HG02981 (cell line): ENCODE data around the gene VGLL2.

ENCODE experiments used
- ATAC-seq: cut with Tn5 transposase; IDR thresholded peaks from one replicate; pipeline ENCODE4 v1.9.1; 2021; ENCODE audit warnings: mild to moderate bottlenecking, moderate library complexity; ENCODE audit not compliant: unreplicated experiment

The VGLL2 gene

DNA sequence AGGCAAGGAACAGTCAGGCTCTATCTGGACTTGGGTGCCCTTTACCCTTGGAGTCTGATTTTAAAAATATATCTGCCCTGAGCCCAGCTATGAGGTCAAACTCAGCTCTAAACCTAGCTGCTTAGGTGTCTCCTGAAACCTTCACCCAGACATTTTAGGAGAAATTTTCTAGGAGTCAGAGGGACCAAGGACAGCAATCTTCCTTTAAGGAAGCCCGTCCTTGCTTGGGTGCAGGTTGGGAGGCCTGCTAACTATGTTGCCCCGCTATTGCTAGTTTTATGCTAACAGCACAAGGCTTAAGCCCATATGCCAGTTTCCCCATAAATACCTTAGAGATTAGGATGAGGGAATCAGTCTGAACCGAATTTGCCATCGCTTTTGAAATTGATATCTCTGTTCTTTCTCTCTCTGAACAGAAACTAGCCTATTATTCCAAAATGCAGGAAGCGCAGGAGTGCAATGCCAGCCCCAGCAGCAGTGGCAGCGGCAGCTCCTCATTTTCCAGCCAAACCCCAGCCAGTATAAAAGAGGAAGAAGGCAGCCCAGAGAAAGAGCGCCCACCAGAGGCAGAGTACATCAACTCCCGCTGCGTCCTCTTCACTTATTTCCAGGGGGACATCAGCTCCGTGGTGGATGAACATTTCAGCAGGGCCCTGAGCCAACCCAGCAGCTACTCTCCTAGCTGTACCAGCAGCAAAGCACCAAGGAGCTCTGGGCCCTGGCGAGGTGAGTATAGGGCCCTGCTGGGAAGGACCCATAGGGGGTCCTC is 2.6 kb downstream of the VGLL2 start:
- no peak for ATAC-seq

DNA sequence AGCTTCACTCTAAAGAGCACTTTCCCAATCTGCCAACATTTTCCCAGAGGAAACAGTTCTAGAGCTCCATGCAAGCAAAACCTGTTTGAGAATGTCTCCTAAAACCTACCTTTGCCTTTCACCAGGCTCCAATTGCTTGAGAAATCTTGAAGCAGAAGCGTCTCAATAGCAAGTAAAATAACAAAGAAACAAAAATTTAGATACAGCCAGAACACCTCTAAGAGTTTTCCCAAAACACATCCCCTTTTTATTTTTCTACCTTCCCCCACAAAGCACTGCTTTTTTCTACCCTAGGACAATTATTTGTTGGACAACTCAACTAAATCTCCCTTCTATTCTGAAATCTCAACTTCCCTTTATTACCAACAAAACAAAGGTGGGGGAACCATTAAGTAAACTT is 3.6 kb downstream of the VGLL2 start:
- ATAC-seq = no peak

- no peak for ATAC-seq
These were observed 4.3 kb downstream of the VGLL2 start for GRCh38 chr6:117269638-117270054.

GRCh38 chr6:117270055-117270842 is 4.9 kb downstream of the VGLL2 start:
- no peak for ATAC-seq

- no peak for ATAC-seq
These were observed 5.6 kb downstream of the VGLL2 start for GRCh38 chr6:117270843-117271507.

DNA sequence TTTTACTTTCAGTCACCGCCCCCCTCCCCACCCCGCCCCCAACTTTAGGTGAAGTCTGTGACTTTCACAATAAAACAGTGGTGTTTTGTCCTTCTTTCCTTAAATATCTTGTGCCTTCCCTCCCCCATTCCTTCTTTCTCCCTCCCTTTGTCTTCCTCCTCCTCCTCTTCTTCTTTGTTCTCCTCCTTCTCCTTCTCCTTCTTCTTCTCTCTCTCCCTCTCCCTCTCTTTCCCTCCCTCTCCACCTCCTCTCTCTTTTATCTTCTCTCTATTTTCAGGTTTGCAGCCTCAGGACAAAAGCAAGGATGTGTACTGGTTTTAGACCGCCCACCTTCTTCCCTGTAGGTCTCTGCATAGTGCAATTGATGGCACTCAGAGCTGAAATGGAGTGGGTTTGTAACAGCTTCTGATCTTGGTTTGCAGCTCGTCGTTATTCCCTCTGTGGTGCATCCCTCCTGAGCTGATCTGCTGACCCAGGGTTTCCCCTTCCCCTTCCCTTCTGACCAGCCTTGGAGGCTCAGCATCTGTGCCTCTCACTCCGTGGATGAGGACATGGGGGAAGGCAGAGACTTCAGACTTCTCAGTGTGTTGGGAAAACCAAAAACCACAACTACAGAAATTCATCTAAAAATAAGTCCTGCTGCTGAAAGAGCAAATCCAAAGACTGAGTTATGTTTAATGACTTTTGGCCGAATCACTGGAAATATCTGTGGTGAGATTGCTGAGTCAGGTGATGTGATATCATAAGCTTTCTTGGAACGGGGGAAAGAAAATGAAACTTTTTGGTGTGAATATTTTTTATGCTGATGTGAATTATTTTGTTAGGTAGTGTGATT is 6.9 kb downstream of the VGLL2 start:
- ATAC-seq = no peak

DNA sequence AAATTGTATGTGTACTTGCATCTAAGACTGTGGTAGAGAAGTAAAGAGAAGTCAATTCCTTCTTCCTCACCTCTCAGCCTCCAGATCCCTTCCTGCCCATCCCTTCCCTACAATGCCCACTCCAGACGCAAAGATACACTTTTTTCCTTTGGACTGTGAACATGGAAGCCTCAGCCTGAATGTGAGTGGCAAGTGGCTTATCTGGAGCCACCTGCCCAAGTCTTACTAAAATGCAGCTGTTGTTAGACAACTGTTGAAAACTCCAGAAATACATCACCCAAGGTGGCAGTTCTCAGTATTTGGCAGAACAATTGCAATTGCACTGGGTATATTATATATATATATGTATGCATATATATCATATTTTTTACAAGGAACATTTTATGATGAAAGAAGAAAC is 7.5 kb downstream of the VGLL2 start:
- no peak for ATAC-seq

DNA sequence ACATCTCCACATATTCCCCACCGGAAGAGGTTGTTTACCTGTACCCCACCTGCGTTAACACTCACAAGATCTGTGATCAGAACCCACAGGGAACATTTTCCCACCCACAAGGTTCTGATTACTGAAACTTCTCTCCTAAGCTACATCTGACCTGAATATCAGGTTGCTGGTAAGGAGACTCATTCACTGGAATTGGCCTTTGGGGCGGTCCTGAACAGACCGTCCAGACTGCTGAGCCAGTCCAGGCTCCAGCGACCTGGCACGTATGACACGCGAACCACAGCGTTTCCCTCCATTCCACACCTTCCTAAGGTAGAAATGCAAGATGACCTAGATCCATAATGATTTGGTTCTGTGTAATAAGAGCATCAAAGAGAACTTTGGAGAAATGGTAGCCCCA is 9.8 kb downstream of the VGLL2 start:
- no peak for ATAC-seq

GRCh38 chr6:117275711-117276110 is 10.4 kb downstream of the VGLL2 start:
- ATAC-seq = no peak

GRCh38 chr6:117276778-117277316 is 11.5 kb downstream of the VGLL2 start:
- no peak for ATAC-seq

- no peak for ATAC-seq
These were observed 15.6 kb downstream of the VGLL2 start for GRCh38 chr6:117280922-117281321.

- no peak for ATAC-seq
These were observed 22.8 kb downstream of the VGLL2 start for GRCh38 chr6:117288083-117288715.

DNA sequence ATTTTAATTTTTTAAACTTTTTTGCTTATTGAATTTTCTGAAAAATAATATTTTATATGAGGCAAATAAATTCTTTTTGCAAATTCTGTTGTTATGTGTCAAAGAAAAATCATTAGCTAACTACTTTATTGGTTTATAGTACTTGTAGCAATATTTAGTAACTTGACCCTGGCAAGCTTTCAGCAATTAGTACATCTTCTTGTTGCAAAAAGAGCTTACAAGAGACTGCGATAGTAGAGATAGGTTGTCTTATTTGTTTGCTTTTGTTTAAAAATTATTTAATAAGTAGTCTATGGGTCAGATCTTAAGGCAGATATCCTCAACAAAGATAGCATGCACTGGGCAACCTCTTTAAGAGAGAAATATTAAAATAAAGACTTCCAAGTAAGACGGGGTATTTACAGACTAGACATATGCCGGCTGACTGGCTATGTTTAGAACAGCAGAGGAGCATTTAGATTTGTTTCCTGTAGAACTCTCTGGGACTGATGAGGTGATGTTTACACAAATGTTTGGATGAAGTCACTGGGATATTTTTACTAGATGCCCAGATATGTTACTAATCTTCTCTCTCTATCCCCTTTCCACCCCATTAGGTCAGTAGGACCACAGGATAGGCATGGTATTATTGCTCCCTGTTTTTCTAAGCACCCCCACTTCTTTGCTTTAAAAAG is 25.0 kb downstream of the VGLL2 start:
- no peak for ATAC-seq

DNA sequence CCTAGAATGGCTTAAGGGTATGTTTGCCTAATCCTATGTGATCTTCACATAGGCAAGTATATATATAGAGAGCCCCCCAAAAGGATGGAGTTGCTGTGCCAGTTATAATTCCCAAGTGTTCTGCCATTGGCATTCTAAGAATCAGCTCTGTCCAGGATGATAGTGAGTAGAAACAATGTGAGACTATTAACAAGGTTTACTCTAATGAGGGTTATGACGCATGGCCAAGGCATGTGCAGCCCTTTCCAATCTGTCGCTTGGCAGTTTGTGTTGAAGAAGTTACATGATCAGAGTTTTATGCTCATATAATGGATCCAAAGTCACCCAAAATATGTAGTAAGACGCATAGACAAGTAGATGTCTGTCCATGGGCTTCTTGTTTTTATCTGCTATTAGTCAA is 33.6 kb downstream of the VGLL2 start:
- ATAC-seq = no peak

GRCh38 chr6:117303323-117303722 is 38.0 kb downstream of the VGLL2 start:
- no peak for ATAC-seq

- ATAC-seq = no peak
These were observed 39.1 kb downstream of the VGLL2 start for GRCh38 chr6:117304446-117304845.

DNA sequence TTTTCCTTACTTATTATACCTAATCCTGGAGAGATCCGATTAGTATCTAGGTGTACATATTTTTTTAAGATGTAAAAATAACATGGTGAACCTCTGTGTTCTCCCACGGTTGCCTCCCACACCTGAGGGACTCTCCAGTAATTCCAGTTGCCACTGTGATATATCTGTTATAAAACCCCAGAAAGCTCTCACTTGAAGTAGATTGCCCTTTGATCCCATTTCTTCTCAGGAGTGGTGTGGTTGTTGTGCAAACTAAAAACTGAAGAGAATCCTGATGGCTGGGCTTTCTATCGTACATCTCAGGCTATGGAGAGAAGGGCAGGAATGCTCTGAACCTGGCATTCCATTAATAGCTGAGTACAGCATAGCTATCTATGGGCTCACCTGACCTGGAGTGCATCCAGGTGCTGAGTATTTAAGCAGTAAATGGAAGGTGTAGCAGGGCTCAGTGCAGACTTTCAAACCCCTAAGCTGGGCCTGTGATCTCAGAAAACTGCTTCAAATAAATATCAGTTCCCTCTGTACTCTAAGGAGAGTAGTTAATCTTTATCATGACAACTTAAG is 41.0 kb downstream of the VGLL2 start:
- ATAC-seq = no peak

DNA sequence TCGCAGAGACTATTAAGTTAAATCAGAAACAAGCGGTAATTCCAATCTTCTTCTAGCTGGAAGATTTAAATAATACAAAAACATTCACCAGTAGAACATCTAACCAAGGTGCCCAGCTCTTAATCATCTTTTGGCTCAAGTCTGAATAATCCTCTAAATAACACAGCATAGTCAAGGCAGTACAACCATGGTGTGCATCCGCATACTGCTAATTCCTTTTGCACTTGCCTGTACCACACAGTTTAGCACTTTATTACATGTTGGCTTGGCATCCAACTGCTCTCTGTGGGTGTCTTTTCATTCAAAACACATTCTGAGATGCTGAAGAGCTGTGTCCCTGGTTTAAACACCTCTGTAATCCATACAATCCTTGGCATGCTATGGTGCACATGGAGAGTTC is 42.3 kb downstream of the VGLL2 start:
- no peak for ATAC-seq

DNA sequence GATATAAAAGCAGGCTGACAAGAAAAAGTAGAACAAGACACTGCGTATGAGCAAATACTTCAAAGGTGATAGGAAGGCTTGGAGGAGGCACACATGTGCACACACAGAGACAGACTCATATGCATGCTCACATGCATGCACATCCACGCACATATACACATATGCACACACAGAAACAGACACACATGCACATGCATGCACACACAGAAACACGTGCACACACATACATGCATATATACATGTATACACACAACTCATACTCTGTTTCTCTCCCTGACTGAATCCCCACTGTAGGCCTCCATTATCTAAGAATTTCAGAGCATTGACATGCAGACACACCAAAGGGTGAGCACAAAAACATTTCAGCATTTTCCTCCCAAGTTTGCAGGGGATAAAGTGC is 43.7 kb downstream of the VGLL2 start:
- no peak for ATAC-seq
